HUES48 (cell line): ENCODE results near the gene ANKRD18B.
A peak's percentile ranks its signal among the peaks of the same experiment; 100 is the strongest.
"Not testable (repeated sequence)": the region's sequence is repeated elsewhere in the genome, so short reads cannot be mapped to it uniquely, and the experiment has no call there.

Experiments used
- H3K27ac ChIP-seq: one replicate; pipeline ENCODE4 v1.7.0; 2013; ENCODE audit warnings: low read depth, low read length, inconsistent platforms
- H3K27me3 ChIP-seq: 2 replicates; pipeline ENCODE4 v1.6.1; 2013; ENCODE audit warnings: mild to moderate bottlenecking, low read length; ENCODE audit not compliant: control insufficient read depth, insufficient read depth
- H3K36me3 ChIP-seq: 2 replicates; pipeline ENCODE4 v1.6.1; 2013; ENCODE audit warnings: low read length; ENCODE audit not compliant: control insufficient read depth, insufficient read depth
- H3K4me1 ChIP-seq: 2 replicates; pipeline ENCODE4 v1.6.1; 2013; ENCODE audit warnings: mild to moderate bottlenecking, low read length; ENCODE audit not compliant: control insufficient read depth, insufficient read depth
- H3K4me3 ChIP-seq: 2 replicates; pipeline ENCODE4 v1.5.1; 2013; ENCODE audit warnings: mild to moderate bottlenecking, low read depth, low read length
- H3K9ac ChIP-seq: 2 replicates; pipeline ENCODE4 v1.6.1; 2013; ENCODE audit warnings: mild to moderate bottlenecking, low read depth, low read length, moderate library complexity
- H3K9me3 ChIP-seq: 2 replicates; pipeline ENCODE4 v1.6.1; 2013; ENCODE audit warnings: low read length; ENCODE audit not compliant: control insufficient read depth, insufficient read depth

Gene ANKRD18B

DNA sequence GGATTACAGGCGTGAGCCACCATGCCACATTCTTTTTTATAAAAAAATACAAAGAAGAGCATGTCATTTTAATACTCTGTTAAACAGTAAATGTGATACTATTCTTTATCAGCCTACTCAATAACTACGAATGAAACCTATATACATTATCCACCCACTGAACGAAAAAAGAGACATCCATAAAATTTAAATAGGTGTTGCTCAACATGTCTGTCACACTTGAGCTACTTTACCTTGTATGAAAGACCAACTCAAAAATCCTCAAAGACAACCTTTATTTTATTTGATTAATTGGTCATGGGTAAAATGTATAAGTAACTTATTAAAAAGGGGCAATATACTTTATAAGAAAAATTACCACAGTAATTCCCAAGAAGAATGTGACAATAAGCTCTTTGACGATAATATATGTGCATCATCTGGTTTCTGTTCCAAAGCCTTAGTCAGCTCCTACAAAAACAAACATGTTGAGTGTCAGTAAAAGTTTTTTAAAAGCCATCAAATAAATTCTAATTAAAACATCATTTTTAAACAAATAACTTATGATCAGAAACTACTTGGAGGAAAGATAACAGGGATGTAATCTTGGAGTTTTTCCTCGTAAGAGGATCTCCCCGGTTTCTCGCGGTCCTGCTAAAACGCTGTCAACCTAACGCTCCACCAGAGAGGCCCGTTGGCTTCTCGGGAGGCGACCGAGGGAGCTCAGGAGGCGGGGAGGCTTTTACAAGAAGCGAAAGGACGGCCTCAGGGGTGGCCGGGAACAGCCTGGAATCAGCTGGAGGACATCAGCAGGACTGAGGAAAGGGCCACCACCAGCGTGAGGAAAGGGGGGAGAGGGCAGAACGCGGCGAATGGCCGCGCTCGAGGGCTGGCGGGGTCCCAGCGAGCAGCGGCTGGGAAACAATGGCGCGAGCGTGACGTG lies 13.5 kb upstream of the ANKRD18B start:
- Histone ChIP-seq H3K27me3 (no peaks in the 10 kb centered on the region), H3K36me3 (no peaks in the 10 kb centered on the region), H3K4me3 (peak overlapping the region; percentile 85), H3K9ac (peak overlapping the region; percentile 73), H3K4me1 (no peaks in the 10 kb centered on the region), H3K27ac (no peak overlapping the region), H3K9me3 (no peaks in the 10 kb centered on the region; the same call in 1 of the 2 replicates)

GRCh38 chr9:33511184-33511517 lies 12.9 kb upstream of the ANKRD18B start:
- peak overlapping the region; percentile 73 for H3K9ac ChIP-seq
- not testable (repeated sequence) for H3K36me3 ChIP-seq, H3K27ac ChIP-seq, H3K4me1 ChIP-seq, H3K27me3 ChIP-seq, H3K9me3 ChIP-seq
- peak overlapping the region; percentile 85 for H3K4me3 ChIP-seq

GRCh38 chr9:33512535-33512934 lies 11.5 kb upstream of the ANKRD18B start:
- not testable (repeated sequence) for H3K27me3 ChIP-seq, H3K27ac ChIP-seq, H3K9ac ChIP-seq, H3K4me3 ChIP-seq, H3K36me3 ChIP-seq, H3K4me1 ChIP-seq, H3K9me3 ChIP-seq

- H3K4me3 ChIP-seq, H3K27ac ChIP-seq, H3K27me3 ChIP-seq, H3K4me1 ChIP-seq, H3K9me3 ChIP-seq, H3K36me3 ChIP-seq, H3K9ac ChIP-seq: not testable (repeated sequence)
Observed at GRCh38 chr9:33515342-33515995, 8.6 kb upstream of the ANKRD18B start.

- not testable (repeated sequence) for H3K4me1 ChIP-seq
Observed at GRCh38 chr9:33516397-33516796, 7.7 kb upstream of the ANKRD18B start.

GRCh38 chr9:33517373-33517772 lies 6.7 kb upstream of the ANKRD18B start:
- H3K27me3 ChIP-seq: no peaks in the 10 kb centered on the region
- H3K36me3 ChIP-seq: no peaks in the 10 kb centered on the region
- no peak overlapping the region for H3K9ac ChIP-seq
- H3K4me3 ChIP-seq: no peak overlapping the region
- no peaks in the 10 kb centered on the region for H3K4me1 ChIP-seq
- H3K27ac ChIP-seq: no peak overlapping the region
- no peaks in the 10 kb centered on the region; the same call in 1 of the 2 replicates for H3K9me3 ChIP-seq

More at GRCh38 chr9:33516397-33516796, 7.7 kb upstream of the ANKRD18B start:
- H3K36me3 ChIP-seq, H3K9ac ChIP-seq, H3K27me3 ChIP-seq, H3K9me3 ChIP-seq, H3K27ac ChIP-seq, H3K4me3 ChIP-seq: not testable (repeated sequence)

- H3K36me3 ChIP-seq, H3K4me1 ChIP-seq, H3K27me3 ChIP-seq, H3K4me3 ChIP-seq, H3K27ac ChIP-seq, H3K9me3 ChIP-seq, H3K9ac ChIP-seq: not testable (repeated sequence)
Observed at GRCh38 chr9:33517934-33518577, 6.0 kb upstream of the ANKRD18B start.

GRCh38 chr9:33521861-33522260 lies 2.2 kb upstream of the ANKRD18B start:
- H3K4me1 ChIP-seq, H3K9me3 ChIP-seq, H3K4me3 ChIP-seq, H3K9ac ChIP-seq, H3K27ac ChIP-seq, H3K36me3 ChIP-seq: not testable (repeated sequence)
- H3K27me3 ChIP-seq: peaks cover 13% of the 10 kb centered on the region

DNA sequence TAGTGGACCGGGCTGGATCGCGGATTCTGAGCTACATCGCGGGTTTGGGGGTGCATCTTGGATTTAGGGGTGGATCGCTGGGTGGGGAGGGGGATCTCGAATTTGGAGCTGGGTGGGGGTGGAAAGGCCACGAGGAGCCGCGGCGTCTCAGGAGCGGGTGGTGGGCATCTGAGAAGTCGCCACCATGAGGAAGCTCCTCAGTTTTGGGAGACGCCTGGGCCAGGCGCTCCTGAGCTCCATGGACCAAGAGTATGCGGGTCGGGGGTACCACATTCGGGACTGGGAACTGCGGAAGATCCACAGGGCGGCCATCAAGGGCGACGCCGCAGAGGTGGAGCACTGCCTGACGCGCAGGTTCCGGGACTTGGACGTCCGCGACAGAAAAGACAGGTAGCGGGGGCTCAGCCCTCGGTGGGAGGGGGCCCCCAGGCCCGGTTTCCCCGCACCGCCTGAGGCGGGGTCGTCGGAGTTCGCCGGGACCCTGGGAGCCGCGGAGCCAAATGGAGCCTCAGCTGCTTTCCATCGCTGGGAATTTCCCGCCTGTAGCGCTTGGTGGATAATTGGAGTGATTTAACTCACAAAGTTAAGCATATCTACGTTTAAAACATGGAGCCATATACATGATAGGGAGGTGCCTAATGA lies 376 bp downstream of the ANKRD18B start:
- peak overlapping the region; percentile 63 for H3K9ac ChIP-seq
- H3K36me3 ChIP-seq: no peaks in the 10 kb centered on the region
- no peaks in the 10 kb centered on the region for H3K9me3 ChIP-seq
- H3K27ac ChIP-seq: peak overlapping the region; percentile 42
- H3K27me3 ChIP-seq: peaks cover 13% of the 10 kb centered on the region
- 0 out of 2 replicates have a peak, but pooled peaks cover 4% of the 10 kb centered on the region for H3K4me1 ChIP-seq
- H3K4me3 ChIP-seq: peak overlapping the region; percentile 83

- H3K27me3 ChIP-seq: peaks cover 13% of the 10 kb centered on the region
- H3K9me3 ChIP-seq, H3K27ac ChIP-seq, H3K4me3 ChIP-seq, H3K36me3 ChIP-seq, H3K9ac ChIP-seq, H3K4me1 ChIP-seq: not testable (repeated sequence)
Observed at GRCh38 chr9:33528069-33528468, 4.0 kb downstream of the ANKRD18B start.

DNA sequence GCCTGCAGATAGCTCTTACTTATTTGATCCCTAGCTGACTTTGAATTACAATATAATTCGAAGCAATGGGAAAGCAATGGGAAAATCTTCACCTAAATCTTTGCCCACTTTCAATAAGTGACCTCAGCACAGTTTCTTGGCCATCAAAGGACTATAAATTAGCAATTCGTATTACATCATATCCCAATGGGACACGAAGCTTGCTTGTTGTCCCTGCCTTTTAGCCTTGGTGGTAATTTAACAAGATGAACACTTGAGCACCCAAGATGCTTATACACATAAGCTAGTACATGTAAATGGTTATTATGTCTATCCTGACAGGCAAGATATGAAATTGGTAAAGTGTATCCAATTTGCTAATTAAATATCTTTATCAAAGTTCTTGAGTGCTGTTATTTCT lies 9.9 kb downstream of the ANKRD18B start:
- not testable (repeated sequence) for H3K4me3 ChIP-seq, H3K27ac ChIP-seq, H3K27me3 ChIP-seq, H3K4me1 ChIP-seq, H3K9me3 ChIP-seq, H3K36me3 ChIP-seq, H3K9ac ChIP-seq
